Urinary bladder (tissue), 4 donors: ENCODE results near the gene AP3B1. TPM values are rescaled to one million over a fixed set of nuclear protein-coding genes. Genes with fewer than 3 reads are reported as not detected.
"Not testable (repeated sequence)": the region's sequence is repeated elsewhere in the genome, so short reads cannot be mapped to it uniquely, and the experiment has no call there.

Experiments used
- DNase-seq: peaks from one replicate; pipeline ENCODE4 v3.0.0-alpha.2; 2015; ENCODE audit errors: extremely low spot score
- H3K27ac ChIP-seq: one replicate; pipeline ENCODE4 v1.5.1; 2013; ENCODE audit warnings: low read depth, mild to moderate bottlenecking, moderate library complexity
- H3K36me3 ChIP-seq: one replicate; pipeline ENCODE4 v1.6.1; 2013; ENCODE audit warnings: mild to moderate bottlenecking, moderate library complexity; ENCODE audit not compliant: insufficient read depth
- H3K4me1 ChIP-seq: one replicate; pipeline ENCODE4 v1.6.1; 2013; ENCODE audit warnings: mild to moderate bottlenecking, moderate library complexity; ENCODE audit not compliant: insufficient read depth
- H3K4me3 ChIP-seq: one replicate; pipeline ENCODE4 v1.5.1; 2013; ENCODE audit warnings: low read depth, low read length
- WGBS: extraction: QIAGEN DNeasy Blood & Tissue Kit; methylation state at CpG from one replicate; pipeline ENCODE4 v1.1.7; 2013; 5-methylcytosine and 5-hydroxymethylcytosine counted together
- polyA plus RNA-seq: library from polyadenylated mRNA; stranded (reverse); fragments of 200-250 nt; gene quantifications from one replicate; pipeline ENCODE4 v1.2.3, GENCODE V29; 2013
- total RNA-seq: library from RNA; depleted of rRNA; stranded (reverse); fragments of >200 nt; gene quantifications from one replicate; pipeline ENCODE4 v1.2.3, GENCODE V29; 2014
- donor health status: healthy with polysubstance abuse.
- donor health status: healthy.

Gene AP3B1
- total and polyA plus RNA-seq, 2 donors, result 23.0 to 96.4 TPM

GRCh38 chr5:78050888-78051287, 243.6 kb downstream of the AP3B1 start:
- WGBS, result 53% methylated on average over 4 of the region's 4 CpGs

GRCh38 chr5:78046823-78047222, 247.7 kb downstream of the AP3B1 start:
- WGBS, result 90% methylated on average over 2 of the region's 2 CpGs
- H3K4me1 ChIP-seq, DNase-seq, H3K27ac ChIP-seq, H3K4me3 ChIP-seq, H3K36me3 ChIP-seq: not testable (repeated sequence)

More at GRCh38 chr5:78050888-78051287, 243.6 kb downstream of the AP3B1 start:
- H3K4me1 ChIP-seq, result no peaks in the 10 kb centered on the region
- no peak overlapping the region for H3K27ac ChIP-seq
- H3K36me3 ChIP-seq, result no peaks in the 10 kb centered on the region
- H3K4me3 ChIP-seq, result no peak overlapping the region
- no peak for DNase-seq

- 97% methylated on average over 9 of the region's 9 CpGs for WGBS
- H3K4me1 ChIP-seq, result no peaks in the 10 kb centered on the region
Observed at GRCh38 chr5:78046006-78046405, 248.5 kb downstream of the AP3B1 start.

GRCh38 chr5:78041805-78042204, 252.7 kb downstream of the AP3B1 start:
- Histone ChIP-seq H3K27ac (no peak overlapping the region), H3K36me3 (no peaks in the 10 kb centered on the region), H3K4me3 (no peak overlapping the region), H3K4me1 (no peaks in the 10 kb centered on the region)
- DNase-seq, result no peak
- 86% methylated on average over 5 of the region's 5 CpGs for WGBS

More at GRCh38 chr5:78046006-78046405, 248.5 kb downstream of the AP3B1 start:
- DNase-seq, result no peak
- no peak overlapping the region for H3K27ac ChIP-seq
- no peak overlapping the region for H3K4me3 ChIP-seq
- H3K36me3 ChIP-seq, result no peaks in the 10 kb centered on the region

GRCh38 chr5:78025540-78025939, 269.0 kb downstream of the AP3B1 start:
- no peaks in the 10 kb centered on the region for H3K4me1 ChIP-seq
- peaks cover 2% of the 10 kb centered on the region for H3K36me3 ChIP-seq
- no peak overlapping the region for H3K4me3 ChIP-seq
- no peak for DNase-seq
- H3K27ac ChIP-seq, result no peak overlapping the region
- WGBS, result 86% methylated on average over 2 of the region's 2 CpGs

- H3K27ac ChIP-seq, result no peak overlapping the region
- DNase-seq, result no peak
- WGBS, result 83% methylated on average over 5 of the region's 5 CpGs
- no peak overlapping the region for H3K4me3 ChIP-seq
- no peaks in the 10 kb centered on the region for H3K4me1 ChIP-seq
- peaks cover 2% of the 10 kb centered on the region for H3K36me3 ChIP-seq
Observed at GRCh38 chr5:78019744-78020143, 274.8 kb downstream of the AP3B1 start.

GRCh38 chr5:78016863-78017529, 277.5 kb downstream of the AP3B1 start:
- H3K36me3 ChIP-seq, result no peaks in the 10 kb centered on the region
- WGBS, result 89% methylated on average over 3 of the region's 3 CpGs

DNA sequence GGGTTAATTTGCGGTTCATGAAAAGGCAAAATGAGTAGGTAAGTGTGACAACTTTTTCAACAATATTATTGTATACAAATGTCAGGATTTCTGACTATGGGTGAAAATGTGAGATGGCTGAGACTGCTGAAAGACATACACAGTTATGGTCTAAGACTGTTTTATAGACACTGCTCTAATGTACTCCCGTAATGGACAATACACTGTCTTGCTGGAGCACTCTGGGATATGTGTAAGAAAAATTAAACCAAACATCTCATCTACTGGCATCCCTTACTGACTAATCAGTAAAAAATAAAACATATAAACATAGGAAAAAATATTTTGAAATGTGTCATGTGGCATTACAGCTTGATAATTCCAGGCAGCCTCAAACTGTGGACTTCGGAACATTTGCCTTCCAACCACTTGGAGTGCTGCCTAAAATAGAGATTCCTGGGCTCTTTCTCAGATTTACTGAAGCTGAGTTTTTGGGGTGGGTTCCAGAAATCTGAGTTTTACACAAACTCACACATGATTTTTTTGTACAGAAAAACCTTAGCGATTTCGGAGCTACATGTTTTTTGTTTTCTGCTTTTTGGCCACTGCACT, 284.5 kb downstream of the AP3B1 start:
- Histone ChIP-seq H3K27ac (no peak overlapping the region), H3K4me3 (no peak overlapping the region), H3K36me3 (no peaks in the 10 kb centered on the region), H3K4me1 (no peaks in the 10 kb centered on the region)
- DNase-seq, result no peak
- WGBS, result 40% methylated on average over 5 of the region's 5 CpGs

More at GRCh38 chr5:78016863-78017529, 277.5 kb downstream of the AP3B1 start:
- DNase-seq, result no peak
- Histone ChIP-seq H3K4me3 (no peak overlapping the region), H3K4me1 (no peaks in the 10 kb centered on the region), H3K27ac (no peak overlapping the region)

DNA sequence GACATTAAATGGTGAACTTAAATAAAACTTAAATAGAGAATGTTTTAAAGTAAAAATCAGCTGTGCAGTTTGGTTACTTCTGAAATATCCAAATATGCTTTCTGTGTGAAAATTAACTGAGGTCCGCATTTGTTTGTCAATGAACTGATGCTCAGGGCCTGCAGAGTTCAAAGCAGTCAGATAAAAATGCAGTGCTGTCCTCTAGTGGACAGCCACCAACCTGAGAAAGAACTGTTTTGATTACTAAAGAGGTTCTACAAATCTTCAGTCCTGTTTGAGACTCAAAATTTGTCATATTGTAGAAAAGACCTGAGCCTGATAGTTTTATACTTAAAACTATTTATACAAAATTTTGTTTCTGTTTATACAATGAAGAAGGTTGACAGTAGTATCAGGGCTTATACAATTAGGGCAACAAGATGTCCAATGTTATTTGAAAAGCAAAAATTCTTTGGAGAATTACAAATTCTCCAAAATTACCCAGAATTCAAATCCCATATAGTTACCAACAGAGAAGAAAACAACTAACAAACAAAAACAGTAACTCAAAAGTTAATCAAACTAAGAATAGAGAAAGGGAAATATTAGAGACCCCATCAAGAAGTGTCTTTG, 286.0 kb downstream of the AP3B1 start:
- no peak overlapping the region for H3K4me3 ChIP-seq
- no peaks in the 10 kb centered on the region for H3K36me3 ChIP-seq
- DNase-seq, result no peak
- H3K27ac ChIP-seq, result no peak overlapping the region
- WGBS, result 64% methylated on average over 1 of the region's 1 CpG
- H3K4me1 ChIP-seq, result no peaks in the 10 kb centered on the region

DNA sequence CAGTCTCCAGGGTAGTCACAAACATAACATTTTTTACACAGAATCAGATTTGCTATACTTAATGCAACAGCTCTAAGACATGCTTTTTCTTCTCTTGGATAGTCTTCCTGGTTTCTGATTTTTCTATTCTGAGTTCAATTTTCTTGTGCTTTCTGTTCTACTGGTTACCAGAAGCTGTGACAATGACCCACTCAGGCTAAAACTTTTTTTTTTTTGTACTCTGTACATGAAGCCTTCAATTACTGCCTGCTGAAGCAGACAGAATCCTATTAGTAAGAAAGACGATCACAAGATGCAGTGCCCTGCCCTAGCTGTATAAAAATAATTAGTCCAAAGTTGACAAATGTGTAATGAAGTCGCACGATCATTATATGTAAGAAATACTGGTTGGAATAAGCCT, 287.3 kb downstream of the AP3B1 start:
- Histone ChIP-seq H3K4me1 (no peaks in the 10 kb centered on the region), H3K27ac (no peak overlapping the region), H3K36me3 (no peaks in the 10 kb centered on the region), H3K4me3 (no peak overlapping the region)
- 95% methylated on average over 3 of the region's 3 CpGs for WGBS
- no peak for DNase-seq

DNA sequence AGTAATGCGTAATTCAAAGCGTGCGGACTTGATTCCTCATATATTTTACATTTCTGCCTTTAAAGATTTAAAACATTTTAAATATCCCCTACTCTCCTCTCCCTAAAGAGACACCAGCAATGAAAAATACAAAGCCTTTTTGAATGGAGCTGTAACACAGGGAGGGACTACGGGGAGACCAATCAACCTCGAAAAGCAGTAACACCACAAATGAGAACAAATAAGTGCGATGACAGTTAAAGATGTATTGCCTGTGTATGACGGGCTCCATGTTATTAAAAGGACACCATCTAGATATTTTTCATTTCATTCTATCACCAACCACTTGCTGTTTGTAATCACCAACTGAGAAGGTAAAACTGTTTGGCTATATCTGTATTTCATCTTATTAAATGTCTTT, 288.0 kb downstream of the AP3B1 start:
- no peak for DNase-seq
- WGBS, result 96% methylated on average over 7 of the region's 7 CpGs
- Histone ChIP-seq H3K4me1 (no peaks in the 10 kb centered on the region), H3K27ac (no peak overlapping the region), H3K4me3 (no peak overlapping the region), H3K36me3 (no peaks in the 10 kb centered on the region)

GRCh38 chr5:78005021-78005785, 289.3 kb downstream of the AP3B1 start:
- 93% methylated on average over 5 of the region's 5 CpGs for WGBS
- H3K4me3 ChIP-seq, result no peak overlapping the region
- H3K36me3 ChIP-seq, result no peaks in the 10 kb centered on the region
- H3K27ac ChIP-seq, result no peak overlapping the region
- DNase-seq, result no peak
- no peaks in the 10 kb centered on the region for H3K4me1 ChIP-seq

DNA sequence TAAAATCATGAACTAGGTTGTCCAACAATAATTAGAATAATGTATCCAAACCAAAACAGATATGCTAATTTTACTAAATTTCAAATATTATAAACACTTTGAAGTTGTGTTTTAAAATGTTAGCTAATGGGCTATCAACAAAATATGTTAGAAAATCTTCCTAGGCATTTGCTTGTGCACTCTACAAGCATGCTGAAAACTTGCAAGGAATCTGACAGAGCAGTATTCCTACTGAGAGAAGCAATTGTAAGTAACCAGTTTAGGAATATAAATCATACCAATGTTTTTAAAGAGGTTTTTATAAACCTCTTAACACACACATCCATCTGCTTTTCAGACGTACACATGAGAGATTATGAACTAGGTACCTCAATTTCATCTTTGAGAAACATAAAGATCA, 289.9 kb downstream of the AP3B1 start:
- no peak for DNase-seq
- Histone ChIP-seq H3K27ac (no peak overlapping the region), H3K4me3 (no peak overlapping the region), H3K36me3 (no peaks in the 10 kb centered on the region), H3K4me1 (no peaks in the 10 kb centered on the region)
- WGBS, result 93% methylated on average over 1 of the region's 1 CpG
